Measurements from ENCODE around the gene ZNF594. TPM values are rescaled to one million over a fixed set of nuclear protein-coding genes. Genes with fewer than 3 reads are reported as not detected.
"Not testable (repeated sequence)": the region's sequence is repeated elsewhere in the genome, so short reads cannot be mapped to it uniquely, and the experiment has no call there.

Gene ZNF594
- total RNA-seq, 6 experiments from 2014 or later, result 3.3 to 5.1 (median 4.6) TPM

DNA sequence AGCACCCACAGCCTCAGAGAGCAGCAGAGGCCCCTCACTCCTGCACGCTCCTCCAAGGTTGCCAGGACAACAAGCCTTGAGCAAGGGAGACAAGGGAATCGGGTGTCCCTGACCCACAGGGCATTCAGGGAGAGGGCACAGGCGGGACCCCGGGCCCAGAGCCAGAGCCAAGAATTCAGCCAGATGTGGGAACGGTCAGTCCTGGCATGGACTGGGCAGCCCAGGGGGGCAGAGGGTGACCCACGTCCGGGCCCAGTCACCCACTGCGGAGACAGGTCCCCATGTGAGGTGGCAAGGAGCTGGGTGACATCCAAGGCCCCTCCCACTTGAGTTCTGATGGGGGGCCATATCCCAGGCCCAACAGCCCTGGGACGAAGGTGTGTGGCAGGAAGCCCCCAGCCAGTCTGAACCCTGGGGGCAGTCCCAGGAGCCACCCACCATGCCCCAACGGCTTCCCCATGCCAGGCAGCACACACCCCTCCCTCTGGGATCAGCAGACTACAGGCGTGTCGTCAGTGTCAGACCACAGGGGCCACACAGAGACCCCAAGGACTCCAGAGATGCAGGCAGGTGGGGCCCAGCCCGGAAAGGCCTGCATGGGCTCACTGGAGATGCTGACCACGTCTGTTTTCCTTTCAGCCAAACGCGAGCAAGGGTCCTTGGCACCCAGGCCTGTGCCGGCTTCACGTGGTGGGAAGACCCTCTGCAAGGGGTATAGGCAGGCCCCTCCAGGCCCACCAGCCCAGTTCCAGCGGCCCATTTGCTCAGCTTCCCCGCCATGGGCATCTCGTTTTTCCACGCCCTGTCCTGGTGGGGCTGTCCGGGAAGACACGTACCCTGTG, 52.8 kb downstream of the ZNF594 start:
- Mint-ChIP-seq H3K9me3 (no peaks in the 10 kb centered on the region), H3K4me1 (ENCODE audit: low read depth) (peaks cover 13% of the 10 kb centered on the region), H3K36me3 (ENCODE audit: low read depth) (no peaks in the 10 kb centered on the region), H3K4me3 (no peak overlapping the region), H3K27ac (no peak overlapping the region), H3K27me3 (ENCODE audit: insufficient read depth) (peaks cover 5% of the 10 kb centered on the region; the same call in 1 of the 2 replicates)
- no peak for TF ChIP-seq CTCF (IDR thresholded peaks at IDR 0.05)
- no peak for DNase-seq

DNA sequence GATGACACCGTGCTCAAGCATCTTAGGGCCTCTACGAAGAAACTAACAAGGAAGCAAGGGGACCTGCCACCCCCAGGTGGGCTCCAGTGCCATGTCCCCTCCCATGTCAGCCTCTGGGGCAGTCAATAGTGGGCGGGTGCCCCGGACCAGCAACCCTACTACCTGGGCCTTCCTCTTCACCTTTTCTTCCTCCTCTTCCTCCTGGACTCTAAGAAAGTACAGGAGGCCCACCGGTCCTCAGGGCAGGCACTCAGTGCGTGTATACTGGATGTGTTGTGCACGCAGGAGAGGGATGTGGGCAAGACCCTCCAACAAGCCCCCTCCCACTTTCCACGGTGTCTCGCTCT, 53.5 kb downstream of the ZNF594 start:
- not testable (repeated sequence) for H3K27me3 Mint-ChIP-seq (ENCODE audit: insufficient read depth); H3K4me3 Mint-ChIP-seq; DNase-seq; H3K9me3 Mint-ChIP-seq; H3K27ac Mint-ChIP-seq; H3K36me3 Mint-ChIP-seq (ENCODE audit: low read depth)
- peaks cover 13% of the 10 kb centered on the region for H3K4me1 Mint-ChIP-seq (ENCODE audit: low read depth)

- not testable (repeated sequence) for H3K9me3 Mint-ChIP-seq; H3K27me3 Mint-ChIP-seq (ENCODE audit: insufficient read depth); DNase-seq; H3K4me3 Mint-ChIP-seq; H3K27ac Mint-ChIP-seq; H3K36me3 Mint-ChIP-seq (ENCODE audit: low read depth)
- H3K4me1 Mint-ChIP-seq (ENCODE audit: low read depth), result peaks cover 13% of the 10 kb centered on the region
These were observed 54.0 kb downstream of the ZNF594 start for GRCh38 chr17:5137511-5138197.

DNA sequence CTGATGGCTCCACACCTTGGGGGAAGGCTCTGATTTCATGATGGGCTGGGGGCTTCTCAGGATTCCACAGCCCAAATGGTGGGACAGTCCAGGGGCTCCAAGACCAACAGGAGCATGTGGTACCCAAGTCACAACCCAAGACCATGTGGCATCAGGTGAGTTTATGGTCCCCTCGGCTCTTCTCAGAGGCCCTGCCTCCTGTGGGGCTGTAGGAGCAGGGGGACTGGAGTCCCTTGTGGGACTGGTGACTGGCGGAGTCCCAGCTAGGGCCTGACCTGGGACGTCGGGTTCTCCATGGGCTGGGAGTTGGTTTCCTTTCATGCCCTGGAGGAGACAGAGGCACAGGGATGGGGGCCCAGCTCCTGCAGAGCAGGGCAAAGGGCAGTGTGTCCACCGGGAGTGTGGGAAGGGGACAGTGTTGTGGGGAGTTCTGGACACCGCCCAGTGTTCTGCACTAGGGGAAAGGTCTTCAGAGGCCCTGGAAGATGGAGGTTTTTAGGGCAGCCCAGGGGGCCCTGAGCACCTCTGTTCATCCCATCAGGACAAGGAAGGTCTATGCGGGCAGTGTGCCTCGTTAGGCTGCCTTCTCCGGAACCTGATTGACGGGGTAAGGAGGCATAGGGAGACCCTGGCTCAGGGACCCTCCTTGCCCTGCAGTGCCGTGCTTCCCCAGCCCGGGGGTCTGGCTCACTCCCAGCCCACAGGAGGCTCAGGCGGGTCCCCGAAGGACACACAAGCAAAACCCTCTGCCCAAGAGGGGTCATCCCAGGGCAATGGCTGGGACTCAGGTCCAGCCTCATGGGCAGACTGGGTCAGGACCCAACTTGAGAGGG, 54.9 kb downstream of the ZNF594 start:
- not testable (repeated sequence) for H3K9me3 Mint-ChIP-seq; H3K36me3 Mint-ChIP-seq (ENCODE audit: low read depth); DNase-seq; H3K27ac Mint-ChIP-seq; H3K27me3 Mint-ChIP-seq (ENCODE audit: insufficient read depth); H3K4me3 Mint-ChIP-seq
- peaks cover 13% of the 10 kb centered on the region for H3K4me1 Mint-ChIP-seq (ENCODE audit: low read depth)

DNA sequence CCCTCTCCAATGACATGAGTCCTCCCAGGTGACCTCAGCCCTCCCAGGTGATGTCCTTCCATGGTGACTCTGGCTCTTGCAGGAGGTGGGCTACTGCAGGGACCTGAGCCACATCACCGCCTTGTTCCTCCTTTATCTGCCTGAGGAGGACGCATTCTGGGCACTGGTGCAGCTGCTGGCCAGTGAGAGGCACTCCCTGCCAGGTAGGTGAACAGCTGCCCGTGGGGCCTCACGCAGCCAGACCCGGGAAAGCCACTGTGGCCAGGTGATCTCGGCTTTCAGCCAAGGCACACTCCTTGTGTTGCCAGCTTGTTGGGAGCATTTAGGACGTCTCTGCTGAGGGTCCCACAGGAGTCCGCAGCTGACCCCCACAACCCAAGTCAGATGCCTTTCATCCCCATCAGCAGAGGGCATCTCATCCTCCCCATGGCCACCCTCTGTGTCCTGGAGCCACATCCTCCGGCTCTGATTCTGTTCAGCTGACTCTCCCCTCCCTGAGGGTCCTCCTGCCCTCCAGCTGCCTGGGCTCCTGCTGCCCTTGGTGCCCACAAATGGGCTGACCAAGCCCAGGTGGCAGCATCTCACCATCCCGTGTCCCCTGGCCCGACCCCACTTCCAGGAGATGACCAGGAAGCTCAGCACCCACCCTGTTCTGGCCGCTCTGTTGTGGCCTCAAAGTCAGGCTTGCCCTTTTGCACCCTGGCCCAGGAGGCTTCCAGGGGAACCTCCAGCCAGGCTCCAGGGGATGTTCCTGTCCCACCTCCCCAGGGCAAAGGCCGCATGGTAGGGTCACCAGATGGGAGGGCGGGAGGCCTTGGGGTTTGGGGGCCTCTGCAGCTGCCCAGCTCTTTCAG, 55.7 kb downstream of the ZNF594 start:
- Mint-ChIP-seq H3K36me3 (ENCODE audit: low read depth) (no peaks in the 10 kb centered on the region), H3K27me3 (ENCODE audit: insufficient read depth) (peaks cover 15% of the 10 kb centered on the region), H3K9me3 (no peaks in the 10 kb centered on the region), H3K4me3 (no peak overlapping the region), H3K4me1 (ENCODE audit: low read depth) (peaks cover 13% of the 10 kb centered on the region), H3K27ac (no peak overlapping the region)
- TF ChIP-seq CTCF (IDR thresholded peaks at IDR 0.05), result no peak
- DNase-seq, result no peak

GRCh38 chr17:5135131-5135712, 56.4 kb downstream of the ZNF594 start:
- Mint-ChIP-seq H3K27me3 (ENCODE audit: insufficient read depth) (peaks cover 19% of the 10 kb centered on the region), H3K4me1 (ENCODE audit: low read depth) (peaks cover 13% of the 10 kb centered on the region)
- H3K27ac Mint-ChIP-seq; DNase-seq; H3K4me3 Mint-ChIP-seq; H3K36me3 Mint-ChIP-seq (ENCODE audit: low read depth); H3K9me3 Mint-ChIP-seq: not testable (repeated sequence)

DNA sequence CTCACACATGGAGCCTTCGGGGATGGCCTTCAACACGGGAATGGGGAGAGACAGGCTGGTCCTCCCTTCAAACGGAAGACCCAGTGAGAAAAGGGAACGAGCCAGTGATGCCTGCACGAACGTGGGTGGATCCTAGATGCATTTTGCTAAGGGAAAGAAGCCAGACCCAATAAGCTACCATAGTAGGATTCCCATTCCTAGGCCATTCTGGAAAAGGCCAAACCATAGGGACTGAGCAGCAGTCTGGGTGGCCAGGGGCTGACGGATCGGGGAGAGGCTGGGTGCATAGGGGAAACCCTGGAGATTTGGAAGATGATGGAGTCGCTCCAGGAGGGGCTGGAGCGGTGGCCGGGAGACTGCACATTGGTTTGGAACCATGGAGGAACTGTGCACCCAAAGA, 57.1 kb downstream of the ZNF594 start:
- H3K27ac Mint-ChIP-seq, result not testable (repeated sequence)

DNA sequence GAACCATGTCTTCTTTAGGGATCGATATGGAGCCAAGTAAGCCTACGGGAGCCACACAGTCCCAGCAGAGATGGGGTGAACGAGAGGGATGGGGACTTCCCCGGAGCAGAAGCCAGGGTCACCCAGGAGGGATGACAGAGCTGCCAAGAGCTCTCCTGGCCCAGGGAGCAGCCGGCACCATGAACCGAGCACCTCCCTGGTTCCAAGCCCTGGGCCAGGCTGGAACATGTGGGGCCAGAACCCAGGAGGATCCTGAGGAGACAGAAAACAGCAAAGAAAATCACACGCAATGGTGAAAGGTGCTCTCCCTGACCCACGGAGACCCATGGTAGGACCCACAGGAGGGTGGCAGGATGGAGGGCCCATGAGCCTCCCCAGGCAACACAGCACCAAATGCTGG, 57.7 kb downstream of the ZNF594 start:
- H3K9me3 Mint-ChIP-seq; H3K4me3 Mint-ChIP-seq; H3K27ac Mint-ChIP-seq; H3K36me3 Mint-ChIP-seq (ENCODE audit: low read depth); DNase-seq: not testable (repeated sequence)
- Mint-ChIP-seq H3K27me3 (ENCODE audit: insufficient read depth) (peaks cover 28% of the 10 kb centered on the region), H3K4me1 (ENCODE audit: low read depth) (peaks cover 13% of the 10 kb centered on the region)

More for the DNA sequence above, 57.1 kb downstream of the ZNF594 start:
- H3K27me3 Mint-ChIP-seq (ENCODE audit: insufficient read depth), result peaks cover 26% of the 10 kb centered on the region
- peak overlapping the region; percentile 29; the same call in 1 of the 2 replicates for H3K4me3 Mint-ChIP-seq
- H3K36me3 Mint-ChIP-seq (ENCODE audit: low read depth); H3K9me3 Mint-ChIP-seq; DNase-seq: not testable (repeated sequence)
- H3K4me1 Mint-ChIP-seq (ENCODE audit: low read depth), result peaks cover 13% of the 10 kb centered on the region
